ENCODE measurements around the gene DCUN1D5.

- TF ChIP-seq CTCF (IDR thresholded peaks at IDR 0.05; ENCODE audit: low read depth, low read length, missing input control): no peak
- no peak for TF ChIP-seq REST (IDR thresholded peaks at IDR 0.05)
- no peak for TF ChIP-seq RAD21 (IDR thresholded peaks at IDR 0.05)
Measured at GRCh38 chr11:103047837-103048236, 44.1 kb downstream of the DCUN1D5 start.
